ENCODE measurements around the gene HIF3A. TPM values are rescaled to one million over a fixed set of nuclear protein-coding genes. Genes with fewer than 3 reads are reported as not detected.
"Not testable (repeated sequence)": the region's sequence is repeated elsewhere in the genome, so short reads cannot be mapped to it uniquely, and the experiment has no call there.

HIF3A gene
- total and polyA plus RNA-seq, 12 donors, result 2.7 to 69.0 (median 24.0) TPM

GRCh38 chr19:46306501-46306900 lies 9.7 kb downstream of the HIF3A start:
- H3K27me3 ChIP-seq, result no peaks in the 10 kb centered on the region
- H3K4me1 ChIP-seq (replicated peaks in 1 of 2), result peaks cover 0 to 16% of the 10 kb centered on the region in 2 donors
- intact Hi-C loops (cut with DNase I), result no loop called here
- H3K27ac ChIP-seq, result no peak overlapping the region
- no peaks in the 10 kb centered on the region for H3K9me3 ChIP-seq (replicated peaks in 1 of 3)
- peaks cover 0 to 16% of the 10 kb centered on the region in 2 donors for H3K36me3 ChIP-seq (replicated peaks in 1 of 2)
- 92 to 98% (median 95%) methylated on average over 3 of the region's 3 CpGs for WGBS, 4 donors
- TF ChIP-seq CTCF (IDR thresholded peaks at IDR 0.05), result no peak
- no peak for TF ChIP-seq POLR2A (IDR thresholded peaks at IDR 0.05)
- DNase-seq, result no peak
- no peak overlapping the region for H3K4me3 ChIP-seq

GRCh38 chr19:46308510-46308909 lies 11.7 kb downstream of the HIF3A start:
- Histone ChIP-seq H3K4me1 (replicated peaks in 1 of 2) (peaks cover 0 to 1% of the 10 kb centered on the region in 2 donors), H3K27me3 (no peaks in the 10 kb centered on the region), H3K4me3 (no peak overlapping the region), H3K36me3 (replicated peaks in 1 of 2) (peaks cover 0 to 22% of the 10 kb centered on the region in 2 donors), H3K9me3 (replicated peaks in 1 of 3) (no peaks in the 10 kb centered on the region), H3K27ac (no peak overlapping the region)
- TF ChIP-seq POLR2A (IDR thresholded peaks at IDR 0.05) (no peak), CTCF (IDR thresholded peaks at IDR 0.05) (no peak)
- intact Hi-C loops (cut with DNase I), result no loop called here
- DNase-seq, result no peak
- 91 to 100% (median 93%) methylated on average over 1 to 15 of the region's 15 CpGs; no CpG with 5 or more reads in 1 of the 4 donors for WGBS, 4 donors

DNA sequence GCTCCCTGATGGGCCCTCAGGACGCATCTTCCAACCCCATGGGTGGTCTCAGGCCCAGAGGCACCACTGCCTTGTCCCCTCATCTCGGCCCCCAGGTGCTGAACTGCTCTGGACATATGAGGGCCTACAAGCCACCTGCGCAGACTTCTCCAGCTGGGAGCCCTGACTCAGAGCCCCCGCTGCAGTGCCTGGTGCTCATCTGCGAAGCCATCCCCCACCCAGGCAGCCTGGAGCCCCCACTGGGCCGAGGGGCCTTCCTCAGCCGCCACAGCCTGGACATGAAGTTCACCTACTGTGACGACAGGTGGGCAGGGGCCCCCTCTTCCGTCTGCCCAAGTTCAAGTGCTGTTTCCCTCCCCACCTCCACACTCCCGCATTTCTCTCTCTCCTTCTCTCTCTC lies 12.2 kb downstream of the HIF3A start:
- DNase-seq, result no peak
- TF ChIP-seq CTCF (IDR thresholded peaks at IDR 0.05) (no peak), POLR2A (IDR thresholded peaks at IDR 0.05) (no peak)
- H3K4me1 ChIP-seq (replicated peaks in 1 of 2), result no peaks in the 10 kb centered on the region
- no peaks in the 10 kb centered on the region for H3K9me3 ChIP-seq (replicated peaks in 1 of 3)
- 86 to 91% (median 90%) methylated on average over 7 to 10 of the region's 10 CpGs for WGBS, 4 donors
- H3K27ac ChIP-seq, result no peak overlapping the region
- no peak overlapping the region for H3K4me3 ChIP-seq
- H3K36me3 ChIP-seq (replicated peaks in 1 of 2), result peaks cover 0 to 22% of the 10 kb centered on the region in 2 donors
- no peaks in the 10 kb centered on the region for H3K27me3 ChIP-seq
- intact Hi-C loops (cut with DNase I), result no loop called here

GRCh38 chr19:46311444-46311843 lies 14.6 kb downstream of the HIF3A start:
- H3K27ac ChIP-seq, result no peak overlapping the region

GRCh38 chr19:46313540-46314469 lies 17.0 kb downstream of the HIF3A start:
- H3K4me1 ChIP-seq (replicated peaks in 1 of 2); H3K4me3 ChIP-seq; H3K9me3 ChIP-seq (replicated peaks in 1 of 3); DNase-seq; H3K27ac ChIP-seq; intact Hi-C loops (cut with DNase I); H3K27me3 ChIP-seq: not testable (repeated sequence)
- peaks cover 0 to 15% of the 10 kb centered on the region in 2 donors for H3K36me3 ChIP-seq (replicated peaks in 1 of 2)
- WGBS, 4 donors, result 81 to 85% (median 83%) methylated on average over 14 of the region's 14 CpGs

More at GRCh38 chr19:46311444-46311843, 14.6 kb downstream of the HIF3A start:
- no peak overlapping the region for H3K4me3 ChIP-seq
- no peaks in the 10 kb centered on the region for H3K27me3 ChIP-seq
- H3K9me3 ChIP-seq (replicated peaks in 1 of 3), result no peaks in the 10 kb centered on the region
- no peaks in the 10 kb centered on the region for H3K4me1 ChIP-seq (replicated peaks in 1 of 2)
- WGBS, 4 donors, result 86 to 95% (median 91%) methylated on average over 5 of the region's 5 CpGs
- TF ChIP-seq CTCF (IDR thresholded peaks at IDR 0.05) (no peak), POLR2A (IDR thresholded peaks at IDR 0.05) (no peak)
- intact Hi-C loops (cut with DNase I), result no loop called here
- H3K36me3 ChIP-seq (replicated peaks in 1 of 2), result peaks cover 0 to 16% of the 10 kb centered on the region in 2 donors
- no peak for DNase-seq
